Calu3 (cell line): Measurements from ENCODE around the gene CRY2. TPM values are rescaled to one million over a fixed set of nuclear protein-coding genes. Genes with fewer than 3 reads are reported as not detected.

ENCODE experiments used
- BruUV-seq: library from RNA; stranded (reverse); fragments of 400-500 nt; replicated peaks from 2 replicates; lab custom pipeline; 2021; lab: Mats Ljungman, UMichigan
- CTCF ChIA-PET: fragments of 300-600 bp; sonication (Branson Sonifier 250); formaldehyde crosslinking; loops from one replicate; lab custom pipeline; 2022; ENCODE audit warnings: antibody characterized with exemption; lab: Charles Lee
- DNase-seq: peaks from one replicate; pipeline ENCODE4 v3.0.0; 2022
- H3K27ac Mint-ChIP-seq: one replicate; pipeline ENCODE4 v1.8.0; 2022; ENCODE audit warnings: mixed read lengths; ENCODE audit not compliant: unreplicated experiment
- H3K27me3 Mint-ChIP-seq: one replicate; pipeline ENCODE4 v1.8.0; 2022; ENCODE audit warnings: mixed read lengths; ENCODE audit not compliant: unreplicated experiment
- H3K36me3 Mint-ChIP-seq: one replicate; pipeline ENCODE4 v1.8.0; 2022; ENCODE audit warnings: mild to moderate bottlenecking, moderate library complexity, mixed read lengths; ENCODE audit not compliant: insufficient read depth, unreplicated experiment
- H3K4me1 Mint-ChIP-seq: one replicate; pipeline ENCODE4 v1.8.0; 2022; ENCODE audit warnings: mild to moderate bottlenecking, low read depth, mixed read lengths; ENCODE audit not compliant: unreplicated experiment
- H3K4me3 Mint-ChIP-seq: one replicate; pipeline ENCODE4 v1.8.0; 2022; ENCODE audit warnings: mild to moderate bottlenecking, low read depth, moderate library complexity, mixed read lengths; ENCODE audit not compliant: unreplicated experiment
- H3K9me3 Mint-ChIP-seq: one replicate; pipeline ENCODE4 v1.8.0; 2022; ENCODE audit warnings: low read depth, mixed read lengths; ENCODE audit not compliant: unreplicated experiment
- intact Hi-C: fragments of 100-400 bp; cut with micrococcal nuclease; formaldehyde crosslinking; loops from one replicate; pipeline ENCODE4 v1.10.0; 2022; ENCODE audit not compliant: unreplicated experiment
- total RNA-seq: library from RNA; stranded (reverse); gene quantifications from 2 replicates; pipeline ENCODE4 v1.2.3, GENCODE V29; 2022
- TF ChIP-seq, protein P1 (sequence below): fragments of 200-600 bp; IDR thresholded peaks from one replicate; pipeline ENCODE4 v1.8.0; 2022; ENCODE audit warnings: antibody characterized with exemption; ENCODE audit not compliant: unreplicated experiment

The CRY2 gene
- total RNA-seq, 1 experiment from 2014 or later, result 14.9 TPM

DNA sequence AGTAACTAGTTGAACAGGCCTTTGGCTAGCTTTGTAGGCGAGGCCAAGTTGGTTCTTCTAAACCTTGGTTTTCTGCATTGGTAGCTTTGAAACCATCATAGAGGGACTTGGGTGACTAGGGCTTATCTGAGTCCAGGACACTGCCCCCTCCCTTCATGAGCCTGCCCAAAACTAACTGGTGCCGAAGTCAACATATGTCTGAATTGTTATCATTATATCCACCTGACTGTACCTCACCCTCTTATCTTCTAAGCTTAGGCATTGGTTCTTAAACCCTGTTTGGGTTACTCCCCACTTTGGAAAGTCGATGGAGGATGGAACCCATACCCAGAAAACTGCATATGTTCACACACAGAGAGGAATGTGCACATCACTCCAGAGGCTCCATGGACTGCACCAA is 30.6 kb downstream of the CRY2 start:
- TF ChIP-seq, protein P1, sequence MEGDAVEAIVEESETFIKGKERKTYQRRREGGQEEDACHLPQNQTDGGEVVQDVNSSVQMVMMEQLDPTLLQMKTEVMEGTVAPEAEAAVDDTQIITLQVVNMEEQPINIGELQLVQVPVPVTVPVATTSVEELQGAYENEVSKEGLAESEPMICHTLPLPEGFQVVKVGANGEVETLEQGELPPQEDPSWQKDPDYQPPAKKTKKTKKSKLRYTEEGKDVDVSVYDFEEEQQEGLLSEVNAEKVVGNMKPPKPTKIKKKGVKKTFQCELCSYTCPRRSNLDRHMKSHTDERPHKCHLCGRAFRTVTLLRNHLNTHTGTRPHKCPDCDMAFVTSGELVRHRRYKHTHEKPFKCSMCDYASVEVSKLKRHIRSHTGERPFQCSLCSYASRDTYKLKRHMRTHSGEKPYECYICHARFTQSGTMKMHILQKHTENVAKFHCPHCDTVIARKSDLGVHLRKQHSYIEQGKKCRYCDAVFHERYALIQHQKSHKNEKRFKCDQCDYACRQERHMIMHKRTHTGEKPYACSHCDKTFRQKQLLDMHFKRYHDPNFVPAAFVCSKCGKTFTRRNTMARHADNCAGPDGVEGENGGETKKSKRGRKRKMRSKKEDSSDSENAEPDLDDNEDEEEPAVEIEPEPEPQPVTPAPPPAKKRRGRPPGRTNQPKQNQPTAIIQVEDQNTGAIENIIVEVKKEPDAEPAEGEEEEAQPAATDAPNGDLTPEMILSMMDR, result no peak
- Mint-ChIP-seq H3K4me3 (no peak overlapping the region), H3K9me3 (no peaks in the 10 kb centered on the region), H3K27ac (no peak overlapping the region), H3K27me3 (no peaks in the 10 kb centered on the region), H3K36me3 (no peaks in the 10 kb centered on the region), H3K4me1 (no peaks in the 10 kb centered on the region)
- CTCF ChIA-PET, result no interaction called here
- BruUV-seq, result no TSS peak
- intact Hi-C loops, result no loop called here
- DNase-seq, result no peak

DNA sequence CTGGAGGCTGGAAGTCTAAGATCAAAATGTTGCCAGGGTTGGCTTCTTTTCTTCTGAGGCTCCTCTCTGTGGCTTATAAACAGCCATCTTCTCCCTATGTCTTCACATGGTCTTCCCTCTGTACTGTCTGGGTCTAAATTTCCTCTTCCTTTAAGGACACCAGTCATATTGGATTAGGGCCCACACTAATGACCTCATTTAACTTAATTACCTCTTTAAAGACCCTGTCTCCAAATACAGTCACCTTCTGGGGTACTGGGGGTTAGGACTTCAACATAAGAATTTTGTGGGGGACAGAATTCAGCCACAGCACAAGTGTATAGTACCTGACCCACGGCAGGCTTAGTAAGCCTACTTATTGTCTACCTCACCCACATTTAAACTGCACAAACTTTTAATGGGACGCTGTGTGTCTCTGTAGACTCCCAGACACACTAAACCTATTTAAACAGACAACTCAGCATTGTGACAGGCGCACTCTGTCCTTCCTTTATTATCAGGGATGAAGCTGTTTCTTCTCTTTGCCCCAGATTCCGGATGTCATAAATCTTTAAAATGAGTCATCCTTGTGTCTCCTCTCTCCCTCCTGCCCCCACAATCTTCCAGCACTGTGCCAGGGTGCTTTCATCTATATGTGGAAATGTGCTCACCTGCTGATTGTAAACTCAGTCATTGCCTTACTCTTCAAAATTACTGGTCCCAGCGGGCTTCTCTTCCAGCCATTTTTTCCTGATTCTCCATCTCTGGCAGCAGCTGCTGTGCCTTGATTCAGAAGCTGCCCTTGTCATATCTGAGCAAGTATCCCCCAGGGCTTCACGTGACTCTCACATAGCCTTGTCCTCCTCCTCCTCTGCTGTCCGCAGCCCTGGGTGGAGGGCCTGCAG is 32.8 kb downstream of the CRY2 start:
- CTCF ChIA-PET, result no interaction called here
- intact Hi-C loops, result no loop called here
- no peak overlapping the region for H3K4me3 Mint-ChIP-seq
- TF ChIP-seq, protein P1, result no peak
- DNase-seq, result no peak
- H3K9me3 Mint-ChIP-seq, result no peaks in the 10 kb centered on the region
- H3K36me3 Mint-ChIP-seq, result peaks cover 13% of the 10 kb centered on the region
- no TSS peak for BruUV-seq
- H3K27me3 Mint-ChIP-seq, result peaks cover 11% of the 10 kb centered on the region
- H3K4me1 Mint-ChIP-seq, result no peaks in the 10 kb centered on the region
- no peak overlapping the region for H3K27ac Mint-ChIP-seq

DNA sequence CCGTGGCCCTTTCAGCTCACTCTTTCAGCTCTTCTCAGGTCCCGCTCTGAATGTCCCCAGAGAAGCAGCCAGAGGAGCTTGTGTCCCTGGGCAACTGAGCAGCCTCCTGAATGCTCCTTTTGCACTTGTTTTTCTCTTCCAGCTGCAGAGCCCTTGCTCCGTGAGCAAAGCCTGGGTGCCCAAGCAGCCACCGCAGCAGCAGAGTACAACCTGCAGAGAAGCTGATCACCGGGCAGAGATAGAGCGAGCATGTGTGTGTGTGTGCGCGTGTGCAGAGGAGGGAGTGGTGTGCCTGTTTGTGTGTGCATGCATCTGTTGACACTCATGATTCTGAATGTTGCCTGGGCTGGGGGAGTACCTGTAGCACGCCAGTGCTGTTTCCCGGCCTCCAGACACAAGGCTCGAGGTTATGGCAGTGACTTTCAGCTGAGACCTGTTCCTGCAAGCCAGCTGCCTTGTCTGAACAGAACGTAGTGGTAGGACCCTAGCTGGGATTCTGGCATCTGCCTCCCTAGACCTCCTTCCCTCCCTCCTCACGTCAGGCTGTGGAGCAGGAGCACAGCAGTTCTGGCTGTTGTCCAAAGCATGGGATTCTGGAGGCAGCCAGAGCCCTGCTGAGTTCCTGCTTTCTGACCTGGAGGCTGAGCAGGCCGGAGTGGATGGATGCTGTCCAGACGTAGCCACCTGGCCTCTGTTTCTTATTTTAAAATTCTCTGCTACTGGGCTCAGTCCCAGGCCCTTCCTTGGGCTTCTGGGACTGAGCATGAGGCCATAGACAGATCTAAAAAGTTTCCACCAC is 33.7 kb downstream of the CRY2 start:
- DNase-seq, result no peak
- H3K36me3 Mint-ChIP-seq, result peaks cover 17% of the 10 kb centered on the region
- H3K4me3 Mint-ChIP-seq, result no peak overlapping the region
- H3K27ac Mint-ChIP-seq, result no peak overlapping the region
- H3K9me3 Mint-ChIP-seq, result no peaks in the 10 kb centered on the region
- TF ChIP-seq, protein P1, result no peak
- no peaks in the 10 kb centered on the region for H3K4me1 Mint-ChIP-seq
- intact Hi-C loops, result no loop called here
- H3K27me3 Mint-ChIP-seq, result peaks cover 13% of the 10 kb centered on the region
- no TSS peak for BruUV-seq
- CTCF ChIA-PET, result interaction anchor here (0.5 kb wide), 1 partner anchor 1676 kb away, joined by 3 read pairs; no protein-coding TSS in a partner anchor

DNA sequence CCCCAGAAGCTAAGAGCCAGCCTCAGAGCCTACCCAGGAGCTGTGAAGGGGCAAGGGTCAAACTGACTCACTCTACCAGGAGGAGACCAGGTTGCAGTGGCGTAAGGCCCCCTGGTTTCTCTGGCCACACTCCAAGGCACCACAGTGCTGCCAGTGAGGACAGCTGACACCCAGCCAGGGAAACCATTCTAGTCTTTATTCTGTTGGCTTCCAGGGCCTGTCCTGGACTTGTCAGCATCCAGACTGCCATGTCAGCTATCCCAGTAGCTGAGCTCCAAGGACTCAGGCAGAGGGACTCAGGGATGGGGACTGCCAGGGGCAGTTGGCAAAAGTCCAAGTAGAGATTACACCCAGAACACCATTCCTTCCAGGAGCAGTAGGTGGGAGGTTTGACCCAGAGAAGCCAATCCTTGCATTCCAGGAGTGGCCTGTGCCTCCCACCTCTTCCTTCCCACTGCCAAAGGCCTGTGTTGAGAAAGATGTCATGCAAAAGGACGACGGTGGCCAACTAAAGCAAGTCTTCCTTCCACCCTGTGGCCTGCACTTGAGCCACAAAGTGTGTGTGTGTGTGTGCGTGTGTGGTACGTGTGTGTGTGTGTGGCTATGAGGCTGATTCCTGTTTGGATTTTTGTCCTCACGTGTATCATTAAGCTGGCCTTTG is 34.6 kb downstream of the CRY2 start:
- BruUV-seq, result no TSS peak
- H3K27ac Mint-ChIP-seq, result no peak overlapping the region

More for the DNA sequence above, 34.6 kb downstream of the CRY2 start:
- Mint-ChIP-seq H3K4me1 (no peaks in the 10 kb centered on the region), H3K4me3 (no peak overlapping the region), H3K36me3 (peaks cover 17% of the 10 kb centered on the region), H3K9me3 (no peaks in the 10 kb centered on the region), H3K27me3 (peaks cover 13% of the 10 kb centered on the region)
- no peak for DNase-seq
- CTCF ChIA-PET, result interaction anchor here (0.5 kb wide), 1 partner anchor 1675 kb away, joined by 3 read pairs; no protein-coding TSS in a partner anchor
- intact Hi-C loops, result no loop called here
- TF ChIP-seq, protein P1, result no peak
